ENCODE data around the gene AK3.
A peak's percentile ranks its signal among the peaks of the same experiment; 100 is the strongest.
"Not testable (repeated sequence)": the region's sequence is repeated elsewhere in the genome, so short reads cannot be mapped to it uniquely, and the experiment has no call there.

The AK3 gene

GRCh38 chr9:4740638-4741364 is at the start of gene AK3:
TSS of gene AK3 (minus strand) at chr9:4741202. CDS start at chr9:4741087, 115 bp downstream.
- Histone ChIP-seq H3K27ac (ENCODE audit: low read depth, low read length) (peak within 1 kb of the TSS; percentile 95), H3K27me3 (ENCODE audit: control insufficient read depth in 1 of 2, insufficient read depth in 2 of 2, low read length in 2 of 2) (no peaks in the 10 kb centered on the region), H3K36me3 (ENCODE audit: control insufficient read depth in 1 of 2, insufficient read depth in 2 of 2, low read length in 2 of 2) (no peaks in the 10 kb centered on the region), H3K9ac (ENCODE audit: low read depth in 1 of 2, low read length in 2 of 2) (peak within 1 kb of the TSS; percentile 78 to 88), H3K9me3 (ENCODE audit: control insufficient read depth in 1 of 2, low read length in 2 of 2) (no peaks in the 10 kb centered on the region), H3K4me1 (ENCODE audit: control insufficient read depth in 1 of 2, insufficient read depth in 2 of 2, low read length in 2 of 2) (peaks cover 15 to 18% of the 10 kb centered on the region in 2 donors), H3K4me3 (ENCODE audit: low read depth in 1 of 2, low read length in 2 of 2) (peak within 1 kb of the TSS; percentile 83 to 91)

GRCh38 chr9:4788703-4789102 is 47.7 kb upstream of the AK3 start:
- no peak overlapping the region for H3K27ac ChIP-seq (ENCODE audit: low read depth, low read length)
- no peaks in the 10 kb centered on the region for H3K36me3 ChIP-seq (ENCODE audit: control insufficient read depth in 1 of 2, insufficient read depth in 2 of 2, low read length in 2 of 2)
- H3K4me1 ChIP-seq (ENCODE audit: control insufficient read depth in 1 of 2, insufficient read depth in 2 of 2, low read length in 2 of 2) = peaks cover 6% of the 10 kb centered on the region in 2 donors
- no peaks in the 10 kb centered on the region for H3K9me3 ChIP-seq (ENCODE audit: control insufficient read depth in 1 of 2, low read length in 2 of 2)
- H3K9ac ChIP-seq (ENCODE audit: low read depth in 1 of 2, low read length in 2 of 2) = no peak overlapping the region
- H3K27me3 ChIP-seq (ENCODE audit: control insufficient read depth in 1 of 2, insufficient read depth in 2 of 2, low read length in 2 of 2) = no peaks in the 10 kb centered on the region
- H3K4me3 ChIP-seq (ENCODE audit: low read depth in 1 of 2, low read length in 2 of 2) = no peak overlapping the region

- H3K27me3 ChIP-seq (ENCODE audit: control insufficient read depth in 1 of 2, insufficient read depth in 2 of 2, low read length in 2 of 2) = no peaks in the 10 kb centered on the region
- no peak overlapping the region for H3K9ac ChIP-seq (ENCODE audit: low read depth in 1 of 2, low read length in 2 of 2)
These were observed 46.9 kb upstream of the AK3 start for GRCh38 chr9:4787876-4788275.

GRCh38 chr9:4786599-4786998 is 45.6 kb upstream of the AK3 start:
- H3K27ac ChIP-seq (ENCODE audit: low read depth, low read length) = no peak overlapping the region
- H3K4me3 ChIP-seq (ENCODE audit: low read depth in 1 of 2, low read length in 2 of 2) = no peak overlapping the region
- H3K9ac ChIP-seq (ENCODE audit: low read depth in 1 of 2, low read length in 2 of 2) = no peak overlapping the region
- H3K9me3 ChIP-seq (ENCODE audit: control insufficient read depth in 1 of 2, low read length in 2 of 2) = no peaks in the 10 kb centered on the region
- H3K4me1 ChIP-seq (ENCODE audit: control insufficient read depth in 1 of 2, insufficient read depth in 2 of 2, low read length in 2 of 2) = no peaks in the 10 kb centered on the region
- no peaks in the 10 kb centered on the region for H3K36me3 ChIP-seq (ENCODE audit: control insufficient read depth in 1 of 2, insufficient read depth in 2 of 2, low read length in 2 of 2)
- no peaks in the 10 kb centered on the region for H3K27me3 ChIP-seq (ENCODE audit: control insufficient read depth in 1 of 2, insufficient read depth in 2 of 2, low read length in 2 of 2)

More at GRCh38 chr9:4787876-4788275, 46.9 kb upstream of the AK3 start:
- Histone ChIP-seq H3K4me3 (ENCODE audit: low read depth in 1 of 2, low read length in 2 of 2) (no peak overlapping the region), H3K27ac (ENCODE audit: low read depth, low read length) (no peak overlapping the region), H3K9me3 (ENCODE audit: control insufficient read depth in 1 of 2, low read length in 2 of 2) (no peaks in the 10 kb centered on the region), H3K36me3 (ENCODE audit: control insufficient read depth in 1 of 2, insufficient read depth in 2 of 2, low read length in 2 of 2) (no peaks in the 10 kb centered on the region), H3K4me1 (ENCODE audit: control insufficient read depth in 1 of 2, insufficient read depth in 2 of 2, low read length in 2 of 2) (peaks cover 4 to 6% of the 10 kb centered on the region in 2 donors)

GRCh38 chr9:4784403-4784802 is 43.4 kb upstream of the AK3 start:
- Histone ChIP-seq H3K4me3 (ENCODE audit: low read depth in 1 of 2, low read length in 2 of 2) (no peak overlapping the region), H3K9me3 (ENCODE audit: control insufficient read depth in 1 of 2, low read length in 2 of 2) (no peaks in the 10 kb centered on the region), H3K27me3 (ENCODE audit: control insufficient read depth in 1 of 2, insufficient read depth in 2 of 2, low read length in 2 of 2) (no peaks in the 10 kb centered on the region), H3K4me1 (ENCODE audit: control insufficient read depth in 1 of 2, insufficient read depth in 2 of 2, low read length in 2 of 2) (no peaks in the 10 kb centered on the region), H3K27ac (ENCODE audit: low read depth, low read length) (no peak overlapping the region), H3K36me3 (ENCODE audit: control insufficient read depth in 1 of 2, insufficient read depth in 2 of 2, low read length in 2 of 2) (no peaks in the 10 kb centered on the region), H3K9ac (ENCODE audit: low read depth in 1 of 2, low read length in 2 of 2) (no peak overlapping the region)

GRCh38 chr9:4783191-4783590 is 42.2 kb upstream of the AK3 start:
- H3K27me3 ChIP-seq (ENCODE audit: control insufficient read depth in 1 of 2, insufficient read depth in 2 of 2, low read length in 2 of 2); H3K27ac ChIP-seq (ENCODE audit: low read depth, low read length); H3K4me1 ChIP-seq (ENCODE audit: control insufficient read depth in 1 of 2, insufficient read depth in 2 of 2, low read length in 2 of 2); H3K4me3 ChIP-seq (ENCODE audit: low read depth in 1 of 2, low read length in 2 of 2); H3K9me3 ChIP-seq (ENCODE audit: control insufficient read depth in 1 of 2, low read length in 2 of 2); H3K9ac ChIP-seq (ENCODE audit: low read depth in 1 of 2, low read length in 2 of 2); H3K36me3 ChIP-seq (ENCODE audit: control insufficient read depth in 1 of 2, insufficient read depth in 2 of 2, low read length in 2 of 2): not testable (repeated sequence)

- H3K9me3 ChIP-seq (ENCODE audit: control insufficient read depth in 1 of 2, low read length in 2 of 2) = no peaks in the 10 kb centered on the region
- H3K27ac ChIP-seq (ENCODE audit: low read depth, low read length) = no peak overlapping the region
- H3K9ac ChIP-seq (ENCODE audit: low read depth in 1 of 2, low read length in 2 of 2) = no peak overlapping the region
- no peaks in the 10 kb centered on the region for H3K36me3 ChIP-seq (ENCODE audit: control insufficient read depth in 1 of 2, insufficient read depth in 2 of 2, low read length in 2 of 2)
- no peaks in the 10 kb centered on the region for H3K27me3 ChIP-seq (ENCODE audit: control insufficient read depth in 1 of 2, insufficient read depth in 2 of 2, low read length in 2 of 2)
- no peaks in the 10 kb centered on the region for H3K4me1 ChIP-seq (ENCODE audit: control insufficient read depth in 1 of 2, insufficient read depth in 2 of 2, low read length in 2 of 2)
- no peak overlapping the region for H3K4me3 ChIP-seq (ENCODE audit: low read depth in 1 of 2, low read length in 2 of 2)
These were observed 40.4 kb upstream of the AK3 start for GRCh38 chr9:4781408-4781807.

- Histone ChIP-seq H3K4me1 (ENCODE audit: control insufficient read depth in 1 of 2, insufficient read depth in 2 of 2, low read length in 2 of 2) (no peaks in the 10 kb centered on the region), H3K36me3 (ENCODE audit: control insufficient read depth in 1 of 2, insufficient read depth in 2 of 2, low read length in 2 of 2) (no peaks in the 10 kb centered on the region), H3K9ac (ENCODE audit: low read depth in 1 of 2, low read length in 2 of 2) (no peak overlapping the region), H3K27me3 (ENCODE audit: control insufficient read depth in 1 of 2, insufficient read depth in 2 of 2, low read length in 2 of 2) (no peaks in the 10 kb centered on the region), H3K4me3 (ENCODE audit: low read depth in 1 of 2, low read length in 2 of 2) (no peak overlapping the region), H3K27ac (ENCODE audit: low read depth, low read length) (no peak overlapping the region), H3K9me3 (ENCODE audit: control insufficient read depth in 1 of 2, low read length in 2 of 2) (no peaks in the 10 kb centered on the region)
These were observed 39.6 kb upstream of the AK3 start for GRCh38 chr9:4780651-4781050.

- H3K4me1 ChIP-seq (ENCODE audit: control insufficient read depth in 1 of 2, insufficient read depth in 2 of 2, low read length in 2 of 2); H3K4me3 ChIP-seq (ENCODE audit: low read depth in 1 of 2, low read length in 2 of 2); H3K36me3 ChIP-seq (ENCODE audit: control insufficient read depth in 1 of 2, insufficient read depth in 2 of 2, low read length in 2 of 2); H3K9ac ChIP-seq (ENCODE audit: low read depth in 1 of 2, low read length in 2 of 2); H3K9me3 ChIP-seq (ENCODE audit: control insufficient read depth in 1 of 2, low read length in 2 of 2); H3K27me3 ChIP-seq (ENCODE audit: control insufficient read depth in 1 of 2, insufficient read depth in 2 of 2, low read length in 2 of 2); H3K27ac ChIP-seq (ENCODE audit: low read depth, low read length): not testable (repeated sequence)
These were observed 34.0 kb upstream of the AK3 start for GRCh38 chr9:4774958-4775357.

- Histone ChIP-seq H3K9ac (ENCODE audit: low read depth in 1 of 2, low read length in 2 of 2) (no peak overlapping the region), H3K27ac (ENCODE audit: low read depth, low read length) (no peak overlapping the region), H3K27me3 (ENCODE audit: control insufficient read depth in 1 of 2, insufficient read depth in 2 of 2, low read length in 2 of 2) (no peaks in the 10 kb centered on the region), H3K4me1 (ENCODE audit: control insufficient read depth in 1 of 2, insufficient read depth in 2 of 2, low read length in 2 of 2) (no peaks in the 10 kb centered on the region), H3K4me3 (ENCODE audit: low read depth in 1 of 2, low read length in 2 of 2) (no peak overlapping the region), H3K9me3 (ENCODE audit: control insufficient read depth in 1 of 2, low read length in 2 of 2) (no peaks in the 10 kb centered on the region), H3K36me3 (ENCODE audit: control insufficient read depth in 1 of 2, insufficient read depth in 2 of 2, low read length in 2 of 2) (no peaks in the 10 kb centered on the region)
These were observed 33.2 kb upstream of the AK3 start for GRCh38 chr9:4774209-4774608.
